GM19240 (cell line): ENCODE results near the gene GRIK3.
"Not testable (repeated sequence)": the region's sequence is repeated elsewhere in the genome, so short reads cannot be mapped to it uniquely, and the experiment has no call there.

Experiments
- DNase-seq: peaks from one replicate; pipeline ENCODE4 v3.0.0; 2011; ENCODE audit warnings: low spot score; ENCODE audit not compliant: insufficient read length

GRIK3 gene

GRCh38 chr1:37034121-37035013 is at the start of gene GRIK3:
Gene GRIK3 (minus strand): TSS chr1:37034515. CDS start chr1:37034108, 407 bp downstream.
- no peak for DNase-seq

GRCh38 chr1:37084013-37084412 is 49.7 kb upstream of the GRIK3 start:
- no peak for DNase-seq

- no peak for DNase-seq
These were observed 49.3 kb upstream of the GRIK3 start for GRCh38 chr1:37083603-37084002.

GRCh38 chr1:37080296-37080986 is 46.1 kb upstream of the GRIK3 start:
- DNase-seq, result not testable (repeated sequence)

- DNase-seq, result no peak
These were observed 44.6 kb upstream of the GRIK3 start for GRCh38 chr1:37078866-37079265.

- DNase-seq, result no peak
These were observed 41.9 kb upstream of the GRIK3 start for GRCh38 chr1:37076168-37076567.

- DNase-seq, result no peak
These were observed 39.6 kb upstream of the GRIK3 start for GRCh38 chr1:37073854-37074379.

- DNase-seq, result no peak
These were observed 39.0 kb upstream of the GRIK3 start for GRCh38 chr1:37073152-37073853.

GRCh38 chr1:37071829-37072228 is 37.5 kb upstream of the GRIK3 start:
- no peak for DNase-seq

- DNase-seq, result no peak
These were observed 35.8 kb upstream of the GRIK3 start for GRCh38 chr1:37070126-37070525.

- DNase-seq, result no peak
These were observed 35.1 kb upstream of the GRIK3 start for GRCh38 chr1:37069406-37069805.

GRCh38 chr1:37068897-37069296 is 34.6 kb upstream of the GRIK3 start:
- DNase-seq, result no peak

- DNase-seq, result no peak
These were observed 33.9 kb upstream of the GRIK3 start for GRCh38 chr1:37068260-37068659.

GRCh38 chr1:37064039-37064438 is 29.7 kb upstream of the GRIK3 start:
- no peak for DNase-seq

- no peak for DNase-seq
These were observed 25.0 kb upstream of the GRIK3 start for GRCh38 chr1:37059346-37059745.

- DNase-seq, result no peak
These were observed 24.2 kb upstream of the GRIK3 start for GRCh38 chr1:37058424-37058988.

- DNase-seq, result no peak
These were observed 22.0 kb upstream of the GRIK3 start for GRCh38 chr1:37056325-37056724.

- no peak for DNase-seq
These were observed 21.3 kb upstream of the GRIK3 start for GRCh38 chr1:37055631-37056030.

- DNase-seq, result no peak
These were observed 18.9 kb upstream of the GRIK3 start for GRCh38 chr1:37053173-37053572.

GRCh38 chr1:37052120-37052519 is 17.8 kb upstream of the GRIK3 start:
- no peak for DNase-seq

GRCh38 chr1:37051346-37051745 is 17.0 kb upstream of the GRIK3 start:
- DNase-seq, result no peak
